ENCODE measurements around the gene HSD17B4. TPM values are rescaled to one million over a fixed set of nuclear protein-coding genes. Genes with fewer than 3 reads are reported as not detected.

Gene HSD17B4
- total and polyA plus RNA-seq, 2 of the 13 experiments (the other 11 are each of a cell fraction or from before 2014, with no cell fraction given), result 178 to 399 TPM

DNA sequence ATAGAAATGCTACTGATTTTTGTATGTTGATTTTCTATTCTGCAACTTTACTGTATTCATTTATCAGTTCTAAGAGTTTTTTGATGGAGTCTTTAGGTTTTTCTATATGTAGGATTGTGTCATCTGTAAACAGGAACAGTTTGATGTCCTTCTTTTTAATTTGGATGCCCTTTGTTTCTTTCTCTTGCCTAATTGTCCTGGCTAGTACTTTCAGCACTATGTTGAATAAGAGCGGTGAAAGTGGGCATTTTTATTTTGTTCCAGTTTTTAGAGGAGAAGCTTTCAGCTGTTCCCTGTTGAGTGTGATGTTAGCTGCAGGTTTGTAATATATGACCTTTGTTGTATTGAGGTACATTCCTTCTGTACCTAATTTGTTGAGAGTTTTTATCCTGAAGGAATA lies 13.3 kb downstream of the HSD17B4 start:
- TF ChIP-seq, protein P1, sequence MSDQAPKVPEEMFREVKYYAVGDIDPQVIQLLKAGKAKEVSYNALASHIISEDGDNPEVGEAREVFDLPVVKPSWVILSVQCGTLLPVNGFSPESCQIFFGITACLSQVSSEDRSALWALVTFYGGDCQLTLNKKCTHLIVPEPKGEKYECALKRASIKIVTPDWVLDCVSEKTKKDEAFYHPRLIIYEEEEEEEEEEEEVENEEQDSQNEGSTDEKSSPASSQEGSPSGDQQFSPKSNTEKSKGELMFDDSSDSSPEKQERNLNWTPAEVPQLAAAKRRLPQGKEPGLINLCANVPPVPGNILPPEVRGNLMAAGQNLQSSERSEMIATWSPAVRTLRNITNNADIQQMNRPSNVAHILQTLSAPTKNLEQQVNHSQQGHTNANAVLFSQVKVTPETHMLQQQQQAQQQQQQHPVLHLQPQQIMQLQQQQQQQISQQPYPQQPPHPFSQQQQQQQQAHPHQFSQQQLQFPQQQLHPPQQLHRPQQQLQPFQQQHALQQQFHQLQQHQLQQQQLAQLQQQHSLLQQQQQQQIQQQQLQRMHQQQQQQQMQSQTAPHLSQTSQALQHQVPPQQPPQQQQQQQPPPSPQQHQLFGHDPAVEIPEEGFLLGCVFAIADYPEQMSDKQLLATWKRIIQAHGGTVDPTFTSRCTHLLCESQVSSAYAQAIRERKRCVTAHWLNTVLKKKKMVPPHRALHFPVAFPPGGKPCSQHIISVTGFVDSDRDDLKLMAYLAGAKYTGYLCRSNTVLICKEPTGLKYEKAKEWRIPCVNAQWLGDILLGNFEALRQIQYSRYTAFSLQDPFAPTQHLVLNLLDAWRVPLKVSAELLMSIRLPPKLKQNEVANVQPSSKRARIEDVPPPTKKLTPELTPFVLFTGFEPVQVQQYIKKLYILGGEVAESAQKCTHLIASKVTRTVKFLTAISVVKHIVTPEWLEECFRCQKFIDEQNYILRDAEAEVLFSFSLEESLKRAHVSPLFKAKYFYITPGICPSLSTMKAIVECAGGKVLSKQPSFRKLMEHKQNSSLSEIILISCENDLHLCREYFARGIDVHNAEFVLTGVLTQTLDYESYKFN (CRISPR knock-in tag; conservative IDR thresholded peaks at IDR 0.05), result no peak
- TF ChIP-seq ZFX (CRISPR knock-in tag; IDR thresholded peaks at IDR 0.05; ENCODE audit: low read depth), result no peak
- no peak for TF ChIP-seq BCL6 (CRISPR knock-in tag; IDR thresholded peaks at IDR 0.05)
- no peak for TF ChIP-seq STAT5B (CRISPR knock-in tag; IDR thresholded peaks at IDR 0.05)
- TF ChIP-seq SMARCC2 (IDR thresholded peaks at IDR 0.05), result no peak
- no peak for TF ChIP-seq SATB2 (CRISPR knock-in tag; IDR thresholded peaks at IDR 0.05)
- TF ChIP-seq ZBTB8A (CRISPR knock-in tag; IDR thresholded peaks at IDR 0.05; ENCODE audit: borderline replicate concordance, low read depth), result no peak
- no peak for TF ChIP-seq ZMYM3 (CRISPR knock-in tag; IDR thresholded peaks at IDR 0.05)
- TF ChIP-seq NFYC (CRISPR knock-in tag; IDR thresholded peaks at IDR 0.05), result no peak
- Histone ChIP-seq H3K9ac (ENCODE audit: insufficient read depth, low read depth, low read length) (no peak overlapping the region), H3K4me1 (ENCODE audit: insufficient read depth, low read length) (peaks cover 24% of the 10 kb centered on the region), H3K27ac (ENCODE audit: extremely low read length, insufficient read depth, low read length) (no peak overlapping the region), H4K20me1 (ENCODE audit: insufficient read depth, low read length) (peaks cover 4% of the 10 kb centered on the region; the same call in 1 of the 2 replicates), H2AFZ (ENCODE audit: low read length) (no peak overlapping the region), H3K9me3 (ENCODE audit: low read length) (peaks cover 10% of the 10 kb centered on the region), H3K4me2 (ENCODE audit: low read depth, low read length) (no peak overlapping the region), H3K4me3 (replicated peaks in 1 of 3; ENCODE audit: insufficient read depth in 1 of 3, low read depth in 2 of 3, low read length in 3 of 3) (no peak overlapping the region), H3K36me3 (replicated peaks in 1 of 2; ENCODE audit: control insufficient read depth in 1 of 2, insufficient read depth in 2 of 2, low read length in 2 of 2) (peaks cover 1 to 15% of the 10 kb centered on the region in 2 experiments; a peak in 2 of 5 replicates), H3K27me3 (ENCODE audit: control insufficient read depth in 1 of 2, insufficient read depth in 2 of 2, low read length in 2 of 2) (no peaks in the 10 kb centered on the region), H3K79me2 (ENCODE audit: insufficient read depth, low read length) (peaks cover 82% of the 10 kb centered on the region)
- ATAC-seq (no peak), FAIRE-seq (no peak), DNase-seq (ENCODE audit: low spot score) (no peak)
- intact Hi-C loops (cut with micrococcal nuclease; ENCODE audit: unreplicated experiment), result no loop called here
- ChIA-PET CTCF (ENCODE audit: low intra/inter-chr PET ratio, low total read pairs) (no interaction called here), POLR2A (no interaction called here)
- in situ Hi-C loops (cut with HindIII; ENCODE audit: extremely low pct_ligation_motif_present, low pct_unique_long_range_greater_than_20kb), result loop anchor here (25.0 kb wide), 1 partner anchor 272 kb away; no protein-coding TSS in a partner anchor
- BruUV-seq (replicated peaks), result no TSS peak
- 100% methylated on average over 1 of the region's 1 CpG for WGBS (ENCODE audit: low lambda C conversion rate)
